Cortex of kidney (tissue), 1 donor: ENCODE results near the gene MAPK14.
"Not testable (repeated sequence)": the region's sequence is repeated elsewhere in the genome, so short reads cannot be mapped to it uniquely, and the experiment has no call there.

Source experiments
- DNase-seq: peaks from one replicate; lab custom pipeline; 2025; lab: John Stamatoyannopoulos, UW

Gene MAPK14

DNA sequence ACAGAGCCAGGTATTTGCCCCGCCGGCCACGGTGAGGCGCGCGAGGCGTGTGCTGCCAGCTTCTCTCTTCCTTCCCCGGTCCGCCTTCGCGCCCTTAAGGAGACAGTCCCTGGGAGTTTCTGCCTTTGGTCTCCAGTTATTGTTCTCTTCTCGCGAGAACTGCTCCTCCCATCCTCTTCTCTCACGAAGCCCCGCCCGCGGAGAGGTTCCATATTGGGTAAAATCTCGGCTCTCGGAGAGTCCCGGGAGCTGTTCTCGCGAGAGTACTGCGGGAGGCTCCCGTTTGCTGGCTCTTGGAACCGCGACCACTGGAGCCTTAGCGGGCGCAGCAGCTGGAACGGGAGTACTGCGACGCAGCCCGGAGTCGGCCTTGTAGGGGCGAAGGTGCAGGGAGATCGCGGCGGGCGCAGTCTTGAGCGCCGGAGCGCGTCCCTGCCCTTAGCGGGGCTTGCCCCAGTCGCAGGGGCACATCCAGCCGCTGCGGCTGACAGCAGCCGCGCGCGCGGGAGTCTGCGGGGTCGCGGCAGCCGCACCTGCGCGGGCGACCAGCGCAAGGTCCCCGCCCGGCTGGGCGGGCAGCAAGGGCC is at the start of gene MAPK14:
MAPK14 (plus strand) TSS at position 308 of the 587 bp plus-strand sequence. CDS start 350 bp downstream, outside the sequence.
- peak; percentile 84 for DNase-seq

DNA sequence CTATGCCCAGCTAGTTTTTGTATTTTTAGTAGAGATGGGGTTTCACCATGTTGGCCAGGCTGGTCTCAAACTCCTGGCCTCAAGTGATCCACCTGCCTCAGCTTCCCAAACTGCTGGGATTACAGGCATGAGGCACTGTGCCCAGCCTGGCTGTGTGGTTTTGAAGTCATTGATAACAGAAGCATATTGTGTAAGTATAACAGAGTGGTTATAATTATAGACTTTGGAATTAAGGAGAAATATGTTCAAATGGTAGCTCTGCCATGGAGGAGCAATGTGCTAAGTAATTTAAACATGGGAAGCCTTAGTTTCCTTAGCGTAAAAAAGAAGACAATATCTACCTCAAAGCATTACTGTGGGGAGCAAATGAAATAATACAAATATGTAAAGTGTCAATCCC is 47.5 kb upstream of the MAPK14 start:
- not testable (repeated sequence) for DNase-seq

DNA sequence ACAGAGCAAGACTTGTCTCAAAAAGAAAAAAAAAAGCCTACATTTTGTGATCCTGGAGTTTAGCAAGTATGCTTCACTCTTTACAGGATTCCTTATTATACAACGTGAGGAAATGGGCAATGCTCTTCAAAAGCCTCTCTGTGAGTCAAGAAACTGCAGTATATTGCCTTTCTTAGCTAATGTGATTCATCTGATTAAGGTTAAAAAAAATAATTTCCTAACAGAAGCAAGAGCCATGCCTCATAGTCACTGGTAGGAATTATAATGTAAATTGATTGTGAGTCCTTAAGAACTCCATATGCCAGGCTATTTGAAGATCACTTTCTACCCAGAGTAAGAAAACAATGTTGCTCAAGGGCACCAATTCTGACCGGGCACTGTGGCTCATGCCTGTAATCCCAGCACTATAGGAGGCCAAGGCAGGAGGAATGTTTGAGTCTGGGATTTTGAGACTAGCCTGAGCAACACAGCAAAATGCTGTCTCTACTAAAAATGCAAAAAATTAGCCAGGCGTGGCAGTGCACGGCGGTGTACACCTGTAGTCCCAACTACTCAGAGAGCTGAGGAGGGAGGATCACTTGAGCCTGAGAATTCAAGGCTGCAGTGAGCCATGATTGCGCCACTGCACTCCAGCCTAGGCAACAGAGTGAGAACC is 46.5 kb upstream of the MAPK14 start:
- DNase-seq: no peak

DNA sequence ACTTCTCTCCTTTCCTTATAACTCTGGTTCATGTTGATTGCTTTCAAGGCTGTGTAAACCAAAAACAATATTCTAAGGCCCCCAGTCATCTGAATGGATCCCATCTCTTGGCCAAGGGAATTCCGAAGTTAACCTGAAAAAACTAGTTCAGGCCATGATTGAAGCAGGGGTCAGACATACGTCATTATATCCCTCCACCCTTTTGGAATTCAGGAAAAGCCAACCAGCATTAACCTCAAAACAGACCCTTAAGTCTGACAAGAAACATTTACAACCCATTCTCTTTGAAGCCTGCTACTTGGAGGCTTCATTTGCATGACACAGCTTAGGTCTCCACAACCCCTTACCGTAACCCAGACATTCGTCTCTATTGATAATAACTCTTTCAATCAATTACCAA is 42.9 kb upstream of the MAPK14 start:
- DNase-seq: no peak

DNA sequence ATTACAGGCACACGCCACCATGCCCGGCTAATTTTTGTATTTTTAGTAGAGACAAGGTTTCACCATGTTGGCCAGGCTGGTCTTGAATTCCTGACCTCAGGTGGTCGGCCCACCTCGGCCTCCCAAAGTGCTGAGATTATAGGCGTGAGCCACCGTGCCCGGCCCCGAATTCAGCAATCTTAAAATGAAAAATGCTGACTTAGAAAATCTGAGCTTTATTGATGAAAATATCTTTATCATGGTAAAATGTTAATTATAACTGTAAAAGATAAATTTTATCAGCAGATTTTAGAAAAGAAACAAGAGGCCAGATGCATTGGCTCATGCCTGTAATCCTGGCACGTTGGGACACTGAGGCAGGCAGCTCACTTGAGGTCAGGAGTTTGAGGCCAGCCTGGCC is 39.6 kb upstream of the MAPK14 start:
- DNase-seq: not testable (repeated sequence)

DNA sequence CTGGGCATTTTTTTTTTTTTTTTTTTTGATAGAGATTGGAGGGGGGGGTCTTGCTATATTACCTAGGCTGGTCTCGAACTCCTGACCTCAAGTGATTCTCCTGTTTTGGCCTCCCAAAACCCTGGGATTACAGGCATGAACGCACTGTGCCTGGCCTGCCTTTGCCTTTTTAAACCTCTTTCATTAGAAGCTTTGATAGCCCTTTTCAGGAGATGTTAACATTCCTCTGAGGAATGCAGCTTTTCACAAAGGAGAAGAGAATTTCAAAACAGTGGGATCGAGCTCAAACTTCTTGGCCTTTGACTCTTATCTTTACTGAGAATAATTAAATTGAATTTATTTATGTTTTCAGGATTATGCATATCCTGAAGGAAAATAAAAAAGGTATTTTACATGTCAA is 34.5 kb upstream of the MAPK14 start:
- DNase-seq: no peak

DNA sequence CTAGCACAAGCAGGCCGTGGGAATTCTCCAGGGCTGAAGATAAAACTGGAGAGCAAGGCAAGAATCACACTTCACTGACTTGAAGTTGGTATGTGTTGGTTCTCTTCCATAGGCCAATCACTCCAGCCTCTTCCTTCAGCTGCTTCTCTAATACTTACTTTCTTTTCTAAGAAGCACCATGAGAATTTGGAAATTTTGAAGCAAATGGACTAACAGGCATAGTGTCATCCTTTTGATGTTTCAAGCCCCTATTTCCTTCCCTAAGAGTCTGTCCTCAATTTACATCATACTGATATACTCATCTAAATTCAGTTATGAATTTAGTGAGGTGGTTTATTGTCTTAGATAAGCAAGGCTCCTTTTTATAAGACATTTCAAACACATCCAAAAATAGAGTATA is 27.2 kb upstream of the MAPK14 start:
- DNase-seq: no peak

DNA sequence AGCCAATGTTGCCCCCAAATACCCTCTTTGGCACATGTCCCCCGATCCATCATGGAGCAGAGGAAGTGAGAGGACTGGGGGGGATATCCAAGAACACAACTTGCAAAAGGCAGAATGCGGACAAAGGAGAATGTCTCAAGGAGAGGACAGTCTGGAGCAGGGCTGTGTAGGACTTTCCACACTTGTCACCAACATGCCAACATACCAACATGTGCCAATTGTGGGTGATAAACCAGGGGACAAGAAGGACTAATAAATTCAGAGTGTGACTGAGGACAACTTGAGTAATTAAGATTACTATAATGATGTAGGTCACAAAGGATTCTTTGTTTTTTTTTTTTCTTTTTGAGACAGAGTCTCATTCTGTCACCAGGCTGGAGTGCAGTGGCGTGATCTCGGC is 11.9 kb upstream of the MAPK14 start:
- no peak for DNase-seq

DNA sequence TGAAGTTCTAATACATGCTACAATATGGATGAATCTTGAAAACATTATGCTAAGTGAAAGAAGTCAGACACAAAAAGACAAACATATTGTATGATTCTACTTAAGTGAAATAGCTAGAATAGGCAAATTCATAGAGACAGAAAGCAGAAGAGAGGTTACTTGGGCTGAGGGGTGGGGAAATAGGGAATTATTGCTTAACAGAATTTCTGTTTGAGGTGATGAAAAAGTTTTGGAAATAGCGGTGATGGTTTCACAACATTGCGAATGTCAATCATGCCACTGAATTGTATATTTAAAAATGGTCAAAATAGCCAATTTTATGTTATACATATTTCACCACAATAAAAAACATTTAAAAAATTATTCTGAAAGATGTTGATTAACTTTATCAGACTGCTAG is 9.3 kb upstream of the MAPK14 start:
- no peak for DNase-seq

DNA sequence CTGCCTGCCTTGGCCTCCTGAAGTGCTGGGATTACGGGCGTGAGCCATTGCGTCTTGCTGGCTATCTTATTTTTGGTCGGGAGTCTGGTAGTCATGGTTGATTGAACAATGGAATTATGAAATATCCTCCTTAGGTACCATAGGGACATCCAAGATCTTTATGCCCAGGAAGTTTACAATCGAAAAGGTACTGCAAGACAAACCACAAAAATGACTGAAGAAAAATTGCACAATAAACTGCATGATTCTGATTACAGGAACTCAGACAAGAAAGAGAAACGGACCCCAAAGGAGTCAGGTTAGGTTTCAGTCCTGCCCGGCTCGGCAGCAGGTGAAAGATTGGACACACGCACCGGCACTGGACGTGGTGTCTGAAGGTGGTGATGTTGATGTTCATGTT is 8.4 kb upstream of the MAPK14 start:
- DNase-seq: no peak

DNA sequence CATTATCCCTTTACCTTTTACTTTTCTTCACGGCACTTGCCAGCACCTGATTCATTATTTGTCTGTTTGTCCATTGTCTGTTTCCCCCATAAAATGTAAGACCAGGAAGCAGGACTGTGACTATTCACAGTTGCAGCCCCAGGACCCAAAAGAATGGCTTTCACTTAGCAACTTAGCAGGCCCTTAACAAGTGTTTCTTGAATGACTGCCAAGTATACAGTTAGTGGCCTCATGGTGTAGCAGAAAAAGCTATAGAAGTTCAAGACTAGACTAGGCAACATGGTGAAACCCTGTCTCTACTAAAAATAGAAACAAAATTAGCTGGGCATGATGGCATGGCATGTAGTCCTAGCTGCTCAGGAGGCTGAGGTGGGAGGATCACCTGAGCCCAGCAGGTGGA is 7.5 kb upstream of the MAPK14 start:
- no peak for DNase-seq

DNA sequence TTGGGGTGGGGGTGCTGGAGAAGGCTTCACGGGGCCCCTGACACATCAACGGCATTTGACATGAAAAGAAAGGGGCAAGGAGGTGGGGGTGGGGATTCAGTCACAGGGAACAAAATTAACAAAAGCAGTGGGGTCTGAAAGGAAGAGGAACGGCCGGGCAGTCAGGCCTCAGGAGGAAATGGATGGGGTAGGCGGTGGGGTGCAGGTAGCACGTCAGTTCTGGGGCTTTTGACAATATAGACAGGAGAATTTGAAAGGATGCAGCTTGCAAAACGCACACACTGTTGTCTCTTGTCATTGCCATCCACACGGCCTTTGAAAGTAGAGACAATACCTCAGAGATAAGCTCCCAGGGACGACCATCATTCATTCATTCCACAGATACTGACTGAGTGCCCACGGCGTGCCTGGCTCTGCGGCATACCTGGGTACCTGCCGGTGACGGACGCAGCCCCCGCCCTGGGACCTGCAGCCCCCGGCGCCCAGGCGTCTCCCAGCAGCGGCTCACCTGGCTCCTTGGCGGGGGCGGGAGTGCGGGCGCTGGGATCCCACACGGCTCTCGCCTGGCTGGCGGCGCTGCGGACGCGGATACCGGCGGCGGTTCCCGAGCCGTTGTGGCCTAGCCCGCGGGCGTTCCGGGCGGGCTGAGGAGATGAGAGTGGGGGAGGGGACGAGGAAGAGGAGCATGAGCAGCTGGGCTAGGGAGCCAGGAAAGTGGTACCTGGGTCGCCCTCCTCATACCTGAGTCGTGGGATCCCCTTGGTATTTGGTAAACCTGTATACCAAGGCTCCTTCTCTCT is 3.4 kb upstream of the MAPK14 start, which contains the start of gene SLC26A8:
SLC26A8 (minus strand) TSS at position 646 of the 800 bp plus-strand sequence. CDS start 4,934 bp downstream, outside the sequence.
- no peak for DNase-seq

DNA sequence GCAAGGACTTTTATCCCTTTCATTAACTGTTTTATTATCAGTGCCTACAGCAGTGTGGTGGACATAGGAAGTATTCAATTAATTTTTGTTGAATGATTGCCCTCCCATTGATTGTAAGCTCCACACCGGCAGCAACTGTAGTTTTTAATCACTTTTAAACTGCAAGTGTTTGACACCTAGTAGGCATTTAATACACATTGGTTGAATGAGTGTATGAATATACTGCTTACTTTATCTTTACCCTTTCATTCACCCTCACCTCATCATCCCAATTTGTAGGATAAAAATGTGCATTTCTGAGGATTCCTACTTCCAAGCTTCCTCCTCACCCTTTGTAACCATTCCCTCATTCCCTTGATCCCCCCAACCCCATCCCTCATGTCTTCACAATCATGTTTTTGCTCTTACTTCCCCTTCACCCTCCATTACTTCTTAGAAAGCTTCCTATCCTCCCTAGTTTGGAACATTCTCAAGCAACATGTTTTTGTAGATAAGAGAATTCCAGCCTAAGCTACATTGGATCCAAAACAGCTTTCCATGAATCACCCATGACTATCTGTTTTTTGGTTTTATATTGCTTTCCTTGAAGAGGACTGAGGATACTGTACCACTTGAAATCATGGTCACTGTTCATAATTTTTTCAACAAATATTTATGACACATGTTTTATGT is 2.2 kb upstream of the MAPK14 start:
- DNase-seq: no peak

DNA sequence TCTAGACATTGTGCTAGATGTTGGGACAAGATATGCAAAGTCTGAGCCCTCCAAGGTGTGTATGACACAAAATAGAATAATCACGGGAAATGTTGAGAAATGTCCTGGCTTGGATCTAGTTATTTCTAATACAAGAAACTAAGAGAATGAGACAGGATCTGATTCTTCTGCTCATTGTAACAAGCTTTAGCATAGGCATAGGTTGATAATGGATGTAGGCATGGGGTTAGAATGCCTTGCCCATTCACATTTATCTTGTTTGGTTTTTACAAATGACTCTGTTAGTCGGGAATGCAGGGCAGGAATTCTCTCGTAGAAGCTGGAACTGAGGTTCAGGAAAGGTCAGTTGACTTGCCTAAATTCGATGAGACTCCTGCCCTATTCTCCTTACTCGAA is 1.7 kb upstream of the MAPK14 start:
- no peak for DNase-seq

DNA sequence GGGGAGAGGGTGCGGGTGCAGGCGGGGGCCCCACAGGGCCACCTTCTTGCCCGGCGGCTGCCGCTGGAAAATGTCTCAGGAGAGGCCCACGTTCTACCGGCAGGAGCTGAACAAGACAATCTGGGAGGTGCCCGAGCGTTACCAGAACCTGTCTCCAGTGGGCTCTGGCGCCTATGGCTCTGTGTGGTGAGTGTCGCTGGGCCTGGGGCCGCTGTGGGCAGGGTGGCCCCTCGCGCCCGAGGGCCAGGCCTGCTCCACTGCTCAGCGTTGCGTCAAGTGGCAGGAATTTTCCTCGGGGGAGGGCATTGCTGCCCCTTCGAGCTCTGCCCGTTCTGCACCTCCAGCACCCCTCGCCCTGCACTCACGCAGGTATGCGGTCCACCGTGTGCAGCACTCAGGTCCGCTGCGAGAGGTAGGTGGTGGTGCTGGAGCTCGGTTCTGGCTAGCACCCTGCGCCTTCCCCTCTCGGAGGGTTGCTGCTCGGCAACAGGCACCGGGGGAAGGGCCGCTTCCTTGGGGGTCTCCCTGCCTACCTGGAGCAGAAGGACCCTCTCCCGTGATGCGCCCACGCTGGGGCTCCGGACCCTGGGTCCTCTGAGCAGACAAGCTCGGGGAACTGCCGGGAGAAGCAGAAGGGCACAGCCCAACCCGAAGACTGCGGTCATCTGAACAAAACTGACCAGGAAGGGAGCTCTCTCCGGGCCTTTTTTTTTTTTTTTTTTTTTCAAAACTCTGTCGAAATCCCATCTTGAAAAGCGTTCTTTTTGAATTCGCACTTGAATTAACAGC is 674 bp downstream of the MAPK14 start:
- no peak for DNase-seq

DNA sequence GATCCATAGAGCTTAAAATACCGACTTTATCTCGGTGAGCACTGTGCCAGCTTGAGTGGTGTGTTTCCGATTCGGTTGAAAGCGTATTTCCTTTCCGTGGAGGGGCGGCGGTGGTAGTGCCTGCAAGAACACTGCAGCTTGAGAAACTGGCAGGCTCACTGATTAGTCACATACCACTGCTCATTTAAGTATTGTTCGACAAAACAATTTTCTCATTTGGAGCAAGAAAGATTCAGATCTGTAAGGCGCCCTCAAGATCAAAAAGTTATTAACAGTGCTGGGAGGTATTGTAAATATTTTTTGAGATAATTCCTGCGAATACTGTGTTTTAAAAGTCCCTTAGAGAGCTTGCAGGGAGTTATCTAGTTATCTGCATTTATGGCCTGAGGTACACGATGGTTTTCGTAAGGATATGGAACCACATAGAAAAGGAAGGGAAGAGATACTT is 1.3 kb downstream of the MAPK14 start:
- DNase-seq: no peak

DNA sequence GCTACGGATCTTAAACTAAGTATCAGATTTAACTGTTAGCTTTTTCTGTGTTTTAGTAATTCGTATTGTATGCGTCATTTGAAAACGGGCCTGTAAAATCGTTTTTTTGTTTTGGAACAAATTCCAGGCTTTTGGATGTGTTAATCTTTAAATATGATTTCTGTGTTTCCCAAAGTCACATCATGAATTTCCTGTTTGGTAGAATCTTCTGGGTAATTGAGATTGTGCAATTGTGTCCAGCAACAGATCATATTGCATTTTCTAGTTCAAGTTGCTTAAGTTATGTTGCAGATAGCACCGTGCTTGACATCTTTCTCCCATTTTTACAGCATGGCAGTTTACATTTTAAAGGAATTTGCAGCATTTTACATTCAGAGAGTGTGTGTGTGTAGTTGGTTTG is 1.9 kb downstream of the MAPK14 start:
- no peak for DNase-seq

DNA sequence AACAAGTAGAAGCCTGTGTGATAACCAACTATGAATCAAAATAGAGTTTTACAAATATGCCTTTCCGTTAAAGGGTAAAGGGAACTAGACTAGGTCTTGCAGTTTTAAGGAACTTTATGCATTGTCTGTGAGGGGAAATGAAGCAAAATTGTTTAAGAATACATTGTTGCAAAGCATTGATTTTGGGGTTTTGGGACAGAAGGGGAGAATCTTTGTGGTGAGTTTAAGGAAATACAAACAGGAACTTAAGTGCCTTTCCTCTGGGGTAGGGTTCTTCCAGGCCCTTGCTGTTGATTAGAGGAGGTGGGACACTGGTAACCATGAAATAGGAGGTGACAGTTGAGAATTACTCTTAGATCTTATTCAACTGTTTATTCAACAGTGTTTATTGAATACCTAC is 4.7 kb downstream of the MAPK14 start:
- no peak for DNase-seq

DNA sequence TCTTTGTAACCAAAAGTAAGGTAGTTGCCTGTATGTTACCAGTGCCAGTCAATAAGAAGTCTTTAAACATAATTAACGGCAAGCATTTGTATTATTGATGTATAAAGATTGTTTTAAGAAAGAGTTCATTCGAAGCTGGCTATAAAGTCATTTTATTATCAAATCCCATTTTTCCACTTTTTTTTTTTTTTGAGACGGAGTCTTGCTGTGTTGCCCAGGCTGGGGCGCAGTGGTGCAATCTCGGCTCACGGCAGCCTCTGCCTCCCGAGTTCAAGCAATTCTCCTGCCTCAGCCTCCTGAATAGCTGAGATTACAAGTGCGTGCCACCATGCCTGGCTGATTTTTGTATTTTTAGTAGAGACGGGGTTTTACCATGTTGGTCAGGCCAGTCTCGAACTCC is 5.5 kb downstream of the MAPK14 start:
- not testable (repeated sequence) for DNase-seq

DNA sequence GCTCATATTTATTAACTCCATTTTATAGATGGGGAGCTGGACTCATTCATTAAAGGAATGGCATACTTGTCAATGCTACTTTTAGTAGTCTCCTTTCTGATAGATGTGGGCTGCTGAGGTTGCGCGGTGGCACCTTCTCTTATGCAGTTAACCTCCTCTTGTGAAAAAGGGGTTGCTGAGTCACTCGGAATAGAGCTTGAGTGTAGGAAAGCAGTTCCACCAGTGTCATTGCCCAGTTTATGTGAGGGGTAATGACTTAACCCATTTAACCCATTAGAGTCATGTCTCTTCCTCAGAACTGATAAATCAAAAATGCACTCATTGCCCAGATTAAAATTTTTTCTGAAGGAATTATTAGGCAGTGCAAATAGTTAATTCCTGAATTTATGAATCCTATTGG is 6.3 kb downstream of the MAPK14 start:
- no peak for DNase-seq

DNA sequence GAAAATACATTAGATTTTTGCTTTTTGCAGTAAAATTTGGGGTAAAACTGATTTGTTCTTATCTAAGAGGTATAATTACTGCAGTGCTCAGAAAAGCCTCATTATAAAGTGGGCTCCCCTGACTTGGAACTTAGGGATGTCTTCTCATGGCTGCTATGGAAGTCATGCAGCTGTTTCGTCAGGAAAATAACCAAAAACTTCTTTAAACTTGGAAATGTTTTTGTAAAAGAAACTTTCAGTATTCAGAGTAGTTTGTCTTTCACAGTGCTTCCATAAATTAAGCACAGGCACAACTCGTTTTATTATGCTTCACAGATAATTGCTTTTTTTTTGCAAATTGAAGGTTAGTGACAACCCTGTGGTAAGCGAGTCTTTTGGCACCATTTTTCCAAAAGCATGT is 6.8 kb downstream of the MAPK14 start:
- DNase-seq: no peak

DNA sequence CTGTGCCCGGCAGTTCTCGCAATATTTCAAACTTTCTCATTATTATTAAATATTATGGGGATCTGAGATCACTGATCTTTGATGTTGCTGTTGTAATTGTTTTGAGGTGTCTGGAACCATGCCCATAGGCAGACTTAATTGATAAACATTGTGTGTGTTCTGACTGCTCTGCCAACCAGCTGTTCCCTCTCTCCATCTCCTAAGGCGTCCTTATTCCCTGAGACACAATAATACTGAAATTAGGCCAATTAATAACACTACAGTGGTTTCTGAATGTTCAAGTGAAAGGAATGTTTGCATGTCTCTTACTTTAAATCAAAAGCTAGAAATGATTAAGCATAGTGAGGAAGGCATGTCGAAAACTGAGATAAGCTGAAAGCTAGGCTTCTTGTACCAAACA is 7.6 kb downstream of the MAPK14 start:
- no peak for DNase-seq
